Measurements from ENCODE around the gene NMNAT1. TPM values are rescaled to one million over a fixed set of nuclear protein-coding genes. Genes with fewer than 3 reads are reported as not detected.
A peak's percentile ranks its signal among the peaks of the same experiment; 100 is the strongest.
"Not testable (repeated sequence)": the region's sequence is repeated elsewhere in the genome, so short reads cannot be mapped to it uniquely, and the experiment has no call there.

The NMNAT1 gene
- polyA plus RNA-seq, 12 donors = 11.0 to 38.9 (median 12.8) TPM; not detected in 1

DNA sequence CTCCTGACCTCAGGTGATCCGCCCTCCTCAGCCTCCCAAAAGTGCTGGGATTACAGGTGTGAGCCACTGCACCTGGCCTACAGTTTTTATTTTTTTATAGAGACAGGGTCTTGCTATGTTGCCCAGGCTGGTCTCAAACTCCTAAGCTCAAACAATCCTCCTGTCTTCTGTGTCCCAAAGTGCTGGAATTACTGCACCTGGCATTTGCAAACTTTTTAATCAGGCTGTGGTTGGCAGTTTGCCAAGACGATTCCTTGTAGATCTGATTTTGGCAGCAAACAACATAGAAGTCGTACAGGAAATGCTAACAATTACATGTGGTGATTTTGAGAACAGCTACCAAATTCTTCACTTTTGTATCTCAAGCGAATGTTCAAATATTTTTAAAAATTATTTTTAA is 63.9 kb downstream of the NMNAT1 start:
- peak; percentile 40 for DNase-seq

DNA sequence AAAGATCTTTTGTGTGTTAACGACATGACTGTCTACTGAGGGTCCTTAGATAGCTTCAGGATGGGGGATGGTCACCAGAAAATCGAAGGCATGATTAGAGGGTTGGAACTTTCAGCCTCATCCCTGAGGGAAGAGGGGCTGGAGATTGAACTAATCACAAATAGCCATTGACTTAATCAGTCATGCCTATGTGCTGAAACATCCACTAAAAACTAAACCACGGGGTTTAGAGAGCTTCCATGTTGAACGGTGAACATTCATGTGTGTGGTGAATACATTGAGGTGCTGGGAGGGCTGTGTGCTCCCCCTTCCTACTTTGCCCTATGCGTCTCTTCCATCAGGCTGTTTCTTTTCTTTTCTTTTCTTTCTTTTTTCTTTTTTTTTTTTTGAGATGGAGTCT is 70.7 kb downstream of the NMNAT1 start:
- DNase-seq = no peak

- no peak for DNase-seq
These were observed 76.3 kb downstream of the NMNAT1 start for GRCh38 chr1:10019561-10019960.

DNA sequence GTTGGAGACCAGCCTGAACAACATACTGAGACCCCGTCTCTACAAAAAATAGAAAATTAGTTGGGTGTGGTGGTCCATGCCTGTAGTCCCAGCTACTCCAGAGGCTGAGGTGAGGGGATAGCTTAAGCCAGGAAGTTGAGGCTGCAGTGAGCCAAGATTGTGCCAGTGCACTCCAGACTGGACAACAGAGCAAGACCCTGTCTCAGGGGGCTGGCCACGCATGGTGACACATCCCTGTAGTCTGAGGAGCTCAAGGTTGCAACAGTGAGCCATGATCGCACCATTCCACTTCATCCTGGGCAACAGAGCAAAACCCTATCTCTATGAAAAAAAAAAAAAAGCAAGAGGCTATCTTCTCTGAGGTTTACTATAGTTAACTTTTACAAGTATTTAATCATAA is 76.8 kb downstream of the NMNAT1 start:
- DNase-seq = no peak

DNA sequence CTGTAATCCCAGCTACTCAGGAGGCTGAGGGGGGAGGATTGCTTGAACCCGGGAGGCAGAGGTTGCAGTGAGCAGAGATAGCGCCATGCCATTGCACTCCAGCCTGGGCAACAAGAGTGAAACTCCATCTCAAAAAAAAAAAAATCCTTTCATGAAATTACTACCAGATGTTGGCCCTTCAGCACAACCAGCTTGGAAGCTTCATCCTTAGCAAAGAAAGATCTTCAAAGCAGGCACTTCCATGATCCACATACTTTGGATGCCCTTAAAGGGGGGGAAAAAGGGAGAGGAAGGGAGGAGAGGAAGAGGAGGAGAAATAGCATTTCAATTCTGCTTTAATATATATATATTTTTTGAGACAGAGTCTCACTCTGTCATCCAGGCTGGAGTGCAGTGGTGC is 77.4 kb downstream of the NMNAT1 start:
- DNase-seq = not testable (repeated sequence)

DNA sequence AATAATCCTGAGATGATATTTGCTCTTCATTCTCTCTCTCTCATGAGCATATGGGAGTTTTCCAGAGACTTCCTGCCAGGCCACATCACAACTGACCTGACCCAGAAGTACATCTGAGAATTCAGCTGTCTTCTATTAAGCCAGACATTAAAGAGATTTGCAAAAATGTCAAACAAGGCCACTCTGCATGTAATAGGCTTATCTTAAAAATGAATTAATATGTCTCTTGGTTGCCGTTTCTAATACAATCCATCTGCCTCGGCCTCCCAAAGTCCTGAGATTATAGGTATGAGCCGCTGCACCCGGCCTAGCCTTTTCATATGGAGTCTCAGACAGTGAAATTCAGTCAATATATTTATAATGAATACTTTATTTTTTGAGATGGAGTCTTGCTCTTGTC is 78.7 kb downstream of the NMNAT1 start:
- not testable (repeated sequence) for DNase-seq

DNA sequence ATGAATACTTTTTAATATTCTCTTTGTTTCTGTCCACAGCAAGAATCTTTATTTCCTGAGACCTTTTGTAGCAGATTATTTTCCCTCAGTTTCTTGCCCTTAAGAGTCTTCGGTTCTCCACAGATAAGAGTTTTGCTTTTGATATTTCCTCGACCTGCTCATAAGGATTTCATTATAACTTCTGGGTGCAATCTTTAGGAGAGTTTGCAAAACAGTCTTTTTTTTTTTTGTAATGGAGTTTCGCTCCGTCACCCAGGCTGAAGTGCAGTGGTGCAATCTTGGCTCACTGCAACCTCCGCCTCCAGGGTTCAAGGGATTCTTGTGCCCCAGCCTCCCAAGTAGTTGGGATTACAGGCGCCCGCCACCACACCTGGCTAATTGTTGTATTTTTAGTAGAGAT is 79.4 kb downstream of the NMNAT1 start:
- no peak for DNase-seq

DNA sequence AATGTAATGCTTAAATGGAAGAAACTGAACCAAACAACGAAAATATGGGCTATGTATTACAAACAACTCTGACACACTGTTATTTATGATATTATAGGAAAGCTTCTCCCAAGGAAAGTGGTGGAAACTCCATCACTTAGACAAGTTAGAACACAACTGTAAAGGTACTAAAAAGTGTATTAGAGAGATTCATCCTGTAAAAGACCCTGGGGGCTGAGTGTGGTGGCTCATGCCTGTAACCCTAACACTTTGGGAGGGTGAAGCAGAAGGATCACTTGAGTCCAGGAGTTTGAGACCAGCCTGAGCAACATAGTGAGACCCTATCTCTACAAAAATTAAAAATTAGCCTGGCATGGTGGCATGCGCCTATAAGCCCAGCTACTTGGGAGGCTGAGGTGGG is 82.1 kb downstream of the NMNAT1 start:
- DNase-seq = no peak

DNA sequence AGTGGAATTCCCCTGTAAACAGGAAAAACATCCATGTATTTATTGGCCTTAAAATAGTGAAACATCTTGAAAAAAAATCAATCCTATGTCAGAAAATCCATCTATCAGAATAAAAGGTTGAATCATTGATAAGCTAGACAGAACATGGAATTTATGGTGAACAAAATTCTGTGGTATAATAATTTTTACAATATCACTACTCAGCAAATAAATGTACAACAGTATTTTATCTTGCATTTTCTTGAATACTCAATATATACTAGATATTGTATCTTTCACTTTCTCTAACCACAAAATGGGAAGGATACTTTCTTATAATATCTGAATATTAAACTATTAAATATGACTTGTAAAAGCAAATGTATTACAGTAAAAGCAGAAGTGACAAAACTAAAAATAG is 83.8 kb downstream of the NMNAT1 start:
- DNase-seq = no peak

- DNase-seq = not testable (repeated sequence)
These were observed 85.8 kb downstream of the NMNAT1 start for GRCh38 chr1:10028956-10029500.

GRCh38 chr1:10031461-10031860 is 88.2 kb downstream of the NMNAT1 start:
- no peak for DNase-seq

DNA sequence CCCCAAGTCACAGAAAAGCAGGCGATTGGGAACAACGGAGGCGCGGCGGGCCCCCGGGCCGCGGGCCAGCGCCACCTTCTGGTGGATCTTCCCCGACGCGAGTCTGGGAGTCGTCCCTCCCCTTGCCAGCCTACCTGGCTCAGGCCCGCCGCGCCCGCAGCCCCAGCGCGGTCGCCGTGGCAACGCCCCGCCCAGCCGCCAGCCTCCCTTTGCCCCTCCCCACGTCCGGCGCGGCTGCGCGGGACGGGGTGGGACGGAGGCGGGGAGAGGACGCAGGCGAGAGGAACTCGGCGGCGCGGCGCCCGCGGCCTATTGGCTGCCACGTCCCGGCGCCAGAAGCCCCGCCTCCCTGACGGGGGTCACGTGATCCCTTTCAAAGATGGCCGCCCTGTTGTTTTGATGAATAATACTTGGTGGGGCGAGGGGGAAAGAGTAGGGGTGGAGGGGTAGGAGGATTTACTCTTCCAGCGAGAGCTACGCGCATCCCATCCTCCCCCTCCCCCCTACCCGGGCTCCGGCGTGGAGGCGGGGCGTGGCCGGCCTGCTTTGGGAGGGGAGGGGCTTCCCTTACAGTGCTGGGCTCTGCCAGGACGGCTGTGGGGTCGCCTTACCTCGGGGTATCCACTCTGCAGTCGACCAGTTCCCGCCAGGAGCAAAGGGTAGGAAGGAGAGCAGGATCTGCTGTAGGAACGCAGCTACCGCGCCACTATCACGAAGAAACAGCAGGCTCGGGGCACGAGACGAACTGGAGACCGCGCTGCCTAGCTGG is 89.5 kb downstream of the NMNAT1 start, which contains the start of gene UBE4B:
Gene UBE4B, plus strand, starts transcription at position 369 of the 769 bp plus-strand sequence. CDS start 713 bp downstream, outside the sequence.
- peak; percentile 98 for DNase-seq

GRCh38 chr1:10033359-10033845 is 90.1 kb downstream of the NMNAT1 start:
- DNase-seq = peak; percentile 24

Other genes starting within 250 kb of the NMNAT1 start
- 100 to 1,000 TPM in 1 of 12 donors, 10 to 100 TPM in 10, not detected in 1; 60.7 to 107 (median 71.4) TPM for gene CLSTN1, start 119.5 kb upstream of the NMNAT1 start, polyA plus RNA-seq (ENCODE audit: insufficient read length in 12 of 12)
- gene CTNNBIP1, start 33.2 kb upstream of the NMNAT1 start, polyA plus RNA-seq (ENCODE audit: insufficient read length in 12 of 12) = 100 to 1,000 TPM in 1 of 12 donors, 10 to 100 TPM in 11; 48.0 to 601 (median 60.2) TPM
- gene LZIC, start 84 bp upstream of the NMNAT1 start, polyA plus RNA-seq (ENCODE audit: insufficient read length in 12 of 12) = 10 to 100 TPM in 11 of 12 donors, not detected in 1; 46.8 to 82.0 (median 60.2) TPM
- gene RBP7, start 53.8 kb downstream of the NMNAT1 start, polyA plus RNA-seq (ENCODE audit: insufficient read length in 12 of 12) = 1 to 10 TPM in 10 of 12 donors, not detected in 2; 2.8 to 9.2 (median 3.7) TPM
- gene UBE4B, start 89.5 kb downstream of the NMNAT1 start, polyA plus RNA-seq (ENCODE audit: insufficient read length in 12 of 12) = 10 to 100 TPM in 11 of 12 donors, not detected in 1; 38.3 to 60.4 (median 43.9) TPM